ENCODE results near the gene ATP10B. TPM values are rescaled to one million over a fixed set of nuclear protein-coding genes. Genes with fewer than 3 reads are reported as not detected.

ATP10B gene
- total RNA-seq, 2 experiments from 2014 or later, result not detected

DNA sequence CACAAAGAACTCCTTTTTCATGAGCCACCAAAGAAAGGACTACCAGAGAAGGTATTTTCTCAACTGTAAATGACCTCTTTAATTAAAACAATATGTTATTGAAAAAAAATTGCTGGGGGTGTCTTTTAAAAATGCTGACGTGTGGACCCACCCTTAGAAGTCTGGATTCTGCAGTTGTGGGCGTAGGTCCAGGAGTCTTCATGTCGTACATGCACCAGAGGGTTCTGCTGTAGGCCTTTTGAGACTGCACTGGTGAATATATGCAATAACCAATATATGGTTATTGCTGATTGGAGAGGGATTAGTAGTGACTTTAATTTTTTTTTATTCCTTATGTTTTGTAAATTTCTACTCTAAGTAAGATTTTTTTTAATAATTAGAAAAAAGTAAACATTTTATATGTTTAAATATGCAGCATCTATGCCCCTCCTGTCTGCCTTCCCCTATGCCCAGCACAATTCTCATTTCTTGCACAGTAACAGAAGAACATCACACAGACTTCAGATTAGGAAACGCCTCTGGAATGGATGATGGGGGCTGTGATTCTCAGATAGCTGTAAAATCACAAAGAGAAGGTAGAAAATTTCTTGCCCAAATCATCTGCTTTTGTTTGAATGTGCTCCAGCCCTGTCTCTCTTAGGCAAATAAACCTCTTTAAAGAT lies 328.4 kb downstream of the ATP10B start:
- H3K27me3 Mint-ChIP-seq, result peaks cover 9% of the 10 kb centered on the region
- no peak for DNase-seq
- no peak overlapping the region for H3K27ac Mint-ChIP-seq
- no peak overlapping the region for H3K4me3 Mint-ChIP-seq
- H3K36me3 Mint-ChIP-seq, result no peaks in the 10 kb centered on the region
- H3K4me1 Mint-ChIP-seq, result no peaks in the 10 kb centered on the region
- no peaks in the 10 kb centered on the region for H3K9me3 Mint-ChIP-seq

DNA sequence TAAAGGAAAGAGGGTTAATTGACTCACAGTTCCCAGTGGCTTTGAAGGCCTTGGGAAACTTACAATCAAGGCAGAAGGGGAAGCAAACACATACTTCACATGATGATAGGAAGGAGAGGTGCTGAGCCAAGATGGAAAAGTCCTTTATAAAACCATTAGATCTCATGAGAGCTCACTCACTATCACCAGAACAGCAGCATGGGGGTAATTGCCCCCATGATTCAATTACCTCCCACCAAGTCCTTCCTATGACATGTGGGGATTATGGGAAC lies 330.7 kb downstream of the ATP10B start:
- no peak overlapping the region for H3K27ac Mint-ChIP-seq
- H3K4me3 Mint-ChIP-seq, result no peak overlapping the region
- H3K27me3 Mint-ChIP-seq, result peaks cover 5% of the 10 kb centered on the region
- H3K36me3 Mint-ChIP-seq, result no peaks in the 10 kb centered on the region
- no peaks in the 10 kb centered on the region for H3K4me1 Mint-ChIP-seq
- no peaks in the 10 kb centered on the region for H3K9me3 Mint-ChIP-seq
- no peak for DNase-seq

DNA sequence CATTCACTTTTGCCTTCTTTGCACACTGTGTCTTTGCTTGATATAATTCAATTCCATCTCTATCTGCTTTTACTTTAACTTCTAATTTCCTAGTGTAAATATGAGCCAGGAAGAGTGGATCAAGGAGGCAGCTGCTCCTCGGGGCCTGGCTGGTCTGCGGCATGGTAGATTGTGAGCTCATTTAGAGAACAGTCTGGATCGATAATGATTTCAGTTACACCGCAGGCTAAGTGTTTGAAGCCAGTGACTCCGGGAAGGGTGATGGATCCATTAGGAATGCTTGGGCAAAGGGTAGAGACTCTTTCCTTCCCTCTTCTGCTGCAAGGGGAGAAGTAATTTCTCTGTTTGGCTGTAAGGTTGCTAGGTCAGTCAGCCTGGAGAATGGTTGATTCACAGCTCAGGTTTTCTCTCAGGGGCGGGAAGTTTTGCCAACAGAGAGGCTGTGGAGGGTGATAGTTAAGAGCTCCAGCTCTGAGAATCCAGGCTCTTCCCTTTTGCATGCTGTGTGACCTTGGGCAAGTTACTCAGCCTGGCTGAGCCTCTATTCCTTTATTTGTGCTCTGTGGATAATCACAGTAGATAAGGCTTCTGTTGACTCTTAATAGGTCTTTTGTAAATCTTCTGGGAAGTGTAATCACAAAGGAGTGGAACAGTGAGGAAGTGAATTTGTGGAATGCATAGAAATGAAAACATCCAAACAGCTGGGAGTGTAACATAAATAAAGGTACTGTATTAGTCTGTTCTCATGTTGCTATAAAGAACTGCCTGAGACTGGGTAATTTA lies 331.2 kb downstream of the ATP10B start:
- Mint-ChIP-seq H3K36me3 (no peaks in the 10 kb centered on the region), H3K9me3 (no peaks in the 10 kb centered on the region), H3K4me1 (no peaks in the 10 kb centered on the region), H3K27ac (no peak overlapping the region), H3K27me3 (peaks cover 5% of the 10 kb centered on the region), H3K4me3 (no peak overlapping the region)
- DNase-seq, result no peak

DNA sequence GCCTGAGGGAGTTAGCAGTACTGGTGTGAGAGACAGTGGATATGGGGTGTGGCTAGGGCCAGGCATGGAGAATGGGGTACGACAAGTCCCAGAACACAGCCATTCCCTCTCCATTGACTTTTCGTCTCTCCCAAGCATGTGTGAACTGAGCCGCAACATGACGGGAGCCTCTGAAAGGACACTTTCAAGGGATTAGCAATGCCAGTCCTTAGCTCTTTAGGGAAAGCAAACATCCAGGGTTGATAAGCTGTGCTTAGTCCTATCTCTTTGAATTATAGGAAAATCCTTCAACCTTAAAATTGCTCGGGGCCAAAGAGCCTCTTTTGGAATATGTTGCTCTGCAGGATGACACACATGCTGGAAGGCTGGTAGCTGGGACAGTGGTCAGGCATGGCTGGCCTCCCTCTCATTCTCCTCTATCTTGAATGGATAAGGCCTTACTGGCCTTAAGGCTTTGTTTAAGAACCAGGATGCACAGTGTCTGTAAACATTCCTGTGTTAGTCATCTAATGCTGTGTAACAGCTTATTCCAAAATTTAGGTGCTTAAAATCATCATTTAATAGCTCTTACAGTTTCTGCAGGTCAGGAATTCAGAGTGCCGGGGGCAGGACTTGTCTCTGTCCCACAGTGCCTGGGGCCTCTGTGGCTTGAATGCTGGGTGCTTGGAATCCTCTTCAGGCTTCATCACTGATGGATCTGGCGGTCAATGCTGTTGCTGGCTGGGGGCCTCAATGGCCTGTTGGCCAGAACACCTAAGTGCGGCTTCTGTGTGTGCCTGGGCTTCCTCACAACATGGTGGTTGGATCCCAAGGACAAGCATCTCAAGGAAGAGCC lies 335.1 kb downstream of the ATP10B start:
- Mint-ChIP-seq H3K4me3 (no peak overlapping the region), H3K27me3 (peaks cover 5% of the 10 kb centered on the region), H3K4me1 (no peaks in the 10 kb centered on the region), H3K36me3 (no peaks in the 10 kb centered on the region), H3K27ac (no peak overlapping the region), H3K9me3 (no peaks in the 10 kb centered on the region)
- DNase-seq, result no peak

DNA sequence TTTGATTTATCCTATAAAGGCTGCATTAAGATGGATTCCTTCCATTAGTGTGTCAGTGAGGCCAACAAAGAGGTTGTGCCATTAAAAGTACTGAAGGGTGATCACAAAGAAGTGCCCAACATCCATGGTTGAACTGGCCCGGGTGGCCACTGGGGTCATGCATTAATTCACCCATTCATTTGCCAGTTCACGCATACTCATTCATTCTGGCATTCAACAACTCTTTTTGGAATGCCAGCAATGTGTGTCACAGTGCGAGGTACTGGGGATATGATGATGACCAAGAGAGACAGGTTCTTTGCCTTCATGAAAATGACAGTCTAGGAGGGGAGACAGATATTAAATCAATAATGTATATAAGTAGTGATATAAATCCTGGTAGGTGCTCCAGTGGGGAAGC lies 337.1 kb downstream of the ATP10B start:
- H3K36me3 Mint-ChIP-seq, result no peaks in the 10 kb centered on the region
- H3K4me3 Mint-ChIP-seq, result no peak overlapping the region
- H3K27me3 Mint-ChIP-seq, result no peaks in the 10 kb centered on the region
- H3K9me3 Mint-ChIP-seq, result no peaks in the 10 kb centered on the region
- no peak overlapping the region for H3K27ac Mint-ChIP-seq
- H3K4me1 Mint-ChIP-seq, result no peaks in the 10 kb centered on the region
- DNase-seq, result no peak

DNA sequence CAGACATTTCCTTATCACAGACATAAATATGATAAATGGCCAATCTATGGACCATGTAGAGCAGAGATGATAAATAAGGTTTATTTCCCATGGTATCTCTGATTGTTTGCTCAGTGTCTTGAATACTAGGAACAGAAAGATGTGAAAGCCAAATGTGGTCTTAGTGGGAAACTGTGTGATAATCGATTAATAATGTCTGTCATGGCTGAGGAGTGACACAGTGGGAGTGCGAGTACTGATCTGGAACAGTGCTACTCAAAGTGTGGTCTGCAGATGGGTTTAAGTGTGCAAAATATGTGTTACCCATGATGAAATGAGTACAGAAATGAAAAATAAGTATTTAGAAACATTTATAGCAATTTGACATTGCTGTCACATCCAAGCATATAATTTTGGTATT lies 337.8 kb downstream of the ATP10B start:
- Mint-ChIP-seq H3K27me3 (no peaks in the 10 kb centered on the region), H3K27ac (no peak overlapping the region), H3K4me1 (no peaks in the 10 kb centered on the region), H3K9me3 (no peaks in the 10 kb centered on the region), H3K4me3 (no peak overlapping the region), H3K36me3 (no peaks in the 10 kb centered on the region)
- DNase-seq, result no peak

DNA sequence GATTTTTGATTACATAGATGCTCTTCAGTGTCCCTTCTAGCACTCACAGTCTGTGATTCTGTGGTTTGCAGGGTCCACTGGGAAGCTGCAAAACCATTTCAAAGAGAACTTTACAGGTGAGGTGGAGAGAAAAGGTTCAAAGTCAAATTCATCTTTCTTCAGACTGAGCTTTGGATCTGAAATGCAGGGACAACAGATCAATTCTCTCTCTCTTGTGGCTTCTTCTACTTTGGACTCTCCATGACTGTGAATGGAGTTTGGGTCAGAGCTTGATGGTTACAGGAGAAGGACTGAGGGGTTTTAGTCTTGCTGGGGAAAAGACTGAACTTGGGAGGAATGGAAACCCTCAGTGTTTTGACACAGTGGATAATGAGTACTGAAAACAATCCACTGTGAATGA lies 338.5 kb downstream of the ATP10B start:
- H3K4me1 Mint-ChIP-seq, result peaks cover 4% of the 10 kb centered on the region
- no peak for DNase-seq
- H3K9me3 Mint-ChIP-seq, result no peaks in the 10 kb centered on the region
- no peaks in the 10 kb centered on the region for H3K27me3 Mint-ChIP-seq
- no peak overlapping the region for H3K4me3 Mint-ChIP-seq
- H3K36me3 Mint-ChIP-seq, result no peaks in the 10 kb centered on the region
- no peak overlapping the region for H3K27ac Mint-ChIP-seq
